ENCODE measurements around the gene PRPSAP2.
"Not testable (repeated sequence)": the region's sequence is repeated elsewhere in the genome, so short reads cannot be mapped to it uniquely, and the experiment has no call there.

PRPSAP2 gene

DNA sequence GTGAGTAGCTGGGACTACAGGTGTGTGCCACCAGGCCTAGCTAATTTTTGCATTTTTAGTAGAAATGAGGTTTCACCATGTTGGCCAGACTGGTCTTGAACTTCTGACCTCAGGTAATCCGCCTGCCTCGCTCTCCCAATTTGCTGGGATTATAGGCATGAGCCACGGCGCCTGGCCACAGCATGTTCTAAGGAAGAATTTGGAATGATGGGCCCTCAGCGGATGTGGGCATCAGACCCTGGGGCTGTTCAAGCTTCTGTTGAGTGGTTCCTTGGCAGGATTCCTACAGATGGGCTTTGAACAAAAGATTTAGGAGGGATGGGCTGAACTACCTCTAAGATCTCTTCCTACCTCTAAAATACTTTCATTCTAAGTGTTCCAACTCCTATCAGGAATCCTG, 4.1 kb downstream of the PRPSAP2 start:
- DNase-seq (ENCODE audit: extremely low read depth, low read depth) = no peak
- TF ChIP-seq, protein P1, sequence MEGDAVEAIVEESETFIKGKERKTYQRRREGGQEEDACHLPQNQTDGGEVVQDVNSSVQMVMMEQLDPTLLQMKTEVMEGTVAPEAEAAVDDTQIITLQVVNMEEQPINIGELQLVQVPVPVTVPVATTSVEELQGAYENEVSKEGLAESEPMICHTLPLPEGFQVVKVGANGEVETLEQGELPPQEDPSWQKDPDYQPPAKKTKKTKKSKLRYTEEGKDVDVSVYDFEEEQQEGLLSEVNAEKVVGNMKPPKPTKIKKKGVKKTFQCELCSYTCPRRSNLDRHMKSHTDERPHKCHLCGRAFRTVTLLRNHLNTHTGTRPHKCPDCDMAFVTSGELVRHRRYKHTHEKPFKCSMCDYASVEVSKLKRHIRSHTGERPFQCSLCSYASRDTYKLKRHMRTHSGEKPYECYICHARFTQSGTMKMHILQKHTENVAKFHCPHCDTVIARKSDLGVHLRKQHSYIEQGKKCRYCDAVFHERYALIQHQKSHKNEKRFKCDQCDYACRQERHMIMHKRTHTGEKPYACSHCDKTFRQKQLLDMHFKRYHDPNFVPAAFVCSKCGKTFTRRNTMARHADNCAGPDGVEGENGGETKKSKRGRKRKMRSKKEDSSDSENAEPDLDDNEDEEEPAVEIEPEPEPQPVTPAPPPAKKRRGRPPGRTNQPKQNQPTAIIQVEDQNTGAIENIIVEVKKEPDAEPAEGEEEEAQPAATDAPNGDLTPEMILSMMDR (IDR thresholded peaks at IDR 0.05; ENCODE audit: low read depth, low read length, missing control alignments) = no peak
- no peak overlapping the region for H3K4me3 ChIP-seq (replicated peaks; ENCODE audit: low read depth, low read length)

DNA sequence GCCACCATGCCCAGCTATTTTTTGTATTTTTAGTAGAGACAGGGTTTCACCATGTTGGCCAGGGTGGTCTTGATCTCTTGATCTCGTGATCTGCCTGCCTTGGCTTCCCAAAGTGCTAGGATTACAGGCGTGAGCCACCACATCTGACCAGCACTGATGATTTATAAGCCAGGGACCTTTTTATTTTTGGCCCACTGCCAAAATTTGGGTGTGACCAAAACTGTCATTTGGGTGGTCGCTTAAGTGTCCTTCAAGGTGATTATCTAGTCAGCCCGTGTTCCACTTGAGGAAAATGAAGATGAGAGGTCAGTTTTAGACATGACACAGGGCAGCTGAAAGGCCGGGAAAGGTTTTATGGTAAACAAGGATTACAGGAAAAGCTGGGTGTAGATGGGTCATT, 7.1 kb downstream of the PRPSAP2 start:
- not testable (repeated sequence) for H3K4me3 ChIP-seq (replicated peaks; ENCODE audit: low read depth, low read length); DNase-seq (ENCODE audit: extremely low read depth, low read depth)

DNA sequence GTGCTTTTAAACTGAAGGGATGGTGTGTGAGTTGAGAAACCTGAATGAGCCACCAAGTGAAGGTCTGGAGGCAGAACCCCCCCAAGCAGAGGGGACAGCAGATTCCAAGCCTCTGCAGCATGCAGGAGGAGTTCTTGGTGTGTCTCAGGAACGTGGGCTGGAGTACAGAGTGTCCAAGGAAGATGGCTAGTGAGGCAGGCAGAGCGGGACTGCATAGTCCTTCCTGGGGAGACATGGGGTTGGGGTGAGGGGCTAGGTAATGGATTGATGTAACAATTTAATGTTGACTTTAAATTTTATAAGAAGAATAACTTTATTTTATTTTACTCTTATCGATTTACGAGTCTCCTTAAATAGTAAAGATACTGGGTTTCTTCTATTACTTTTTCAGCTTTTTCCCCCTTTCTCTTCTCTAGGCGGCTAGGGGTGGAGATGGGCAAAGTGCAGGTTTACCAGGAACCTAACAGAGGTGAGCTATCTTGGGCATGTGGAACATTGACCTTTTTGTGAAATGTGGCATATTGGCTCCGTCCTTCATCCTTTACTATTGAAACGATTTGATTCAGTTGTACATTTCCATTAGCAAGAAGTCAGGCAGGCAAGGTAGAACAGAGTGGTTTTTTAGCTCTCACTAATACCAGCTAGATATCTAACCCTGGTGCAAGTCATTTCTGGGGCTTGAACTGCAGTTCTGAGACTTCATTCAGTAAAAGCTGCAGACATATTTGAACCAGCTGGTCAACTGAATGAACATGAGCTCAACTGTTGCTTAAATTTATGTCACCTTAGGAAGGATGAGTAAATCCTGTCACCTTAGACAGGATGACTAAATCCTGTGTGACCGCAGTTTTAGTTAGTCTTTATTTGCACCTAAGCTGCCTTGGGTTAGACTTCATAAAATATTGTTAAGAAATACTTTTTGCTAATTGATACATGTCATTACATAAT, 9.2 kb downstream of the PRPSAP2 start:
- H3K4me3 ChIP-seq (replicated peaks; ENCODE audit: low read depth, low read length) = no peak overlapping the region
- no peak for DNase-seq (ENCODE audit: extremely low read depth, low read depth)
- TF ChIP-seq, protein P1 (IDR thresholded peaks at IDR 0.05; ENCODE audit: low read depth, low read length, missing control alignments) = no peak

DNA sequence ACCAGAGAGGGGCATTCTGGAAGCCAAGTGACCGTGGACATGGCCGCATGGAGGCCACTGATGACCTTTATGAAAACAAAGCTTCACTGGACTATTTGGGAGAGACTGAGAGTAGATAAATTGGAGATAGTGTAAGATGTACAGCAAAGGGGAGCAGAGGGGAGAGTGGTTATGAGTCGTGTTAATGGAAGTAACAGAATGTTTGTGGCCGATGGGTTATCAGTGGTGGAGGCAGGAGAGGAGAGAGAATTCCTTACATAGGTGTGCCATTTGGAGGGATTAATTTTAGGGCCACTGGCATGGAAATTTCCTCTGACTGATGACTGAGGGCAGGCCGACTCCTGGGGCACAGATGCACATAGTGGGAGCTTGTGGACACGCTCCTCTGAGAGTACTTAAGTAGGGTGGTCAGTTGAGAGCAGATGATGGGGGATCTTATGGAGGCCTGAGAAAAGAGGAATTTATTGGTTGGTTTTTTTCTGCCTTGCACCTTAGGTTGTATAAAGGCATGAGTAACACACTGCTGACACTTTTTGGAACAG, 19.2 kb downstream of the PRPSAP2 start:
- TF ChIP-seq, protein P1 (IDR thresholded peaks at IDR 0.05; ENCODE audit: low read depth, low read length, missing control alignments) = no peak
- no peak for DNase-seq (ENCODE audit: extremely low read depth, low read depth)
- H3K4me3 ChIP-seq (replicated peaks; ENCODE audit: low read depth, low read length) = no peak overlapping the region

DNA sequence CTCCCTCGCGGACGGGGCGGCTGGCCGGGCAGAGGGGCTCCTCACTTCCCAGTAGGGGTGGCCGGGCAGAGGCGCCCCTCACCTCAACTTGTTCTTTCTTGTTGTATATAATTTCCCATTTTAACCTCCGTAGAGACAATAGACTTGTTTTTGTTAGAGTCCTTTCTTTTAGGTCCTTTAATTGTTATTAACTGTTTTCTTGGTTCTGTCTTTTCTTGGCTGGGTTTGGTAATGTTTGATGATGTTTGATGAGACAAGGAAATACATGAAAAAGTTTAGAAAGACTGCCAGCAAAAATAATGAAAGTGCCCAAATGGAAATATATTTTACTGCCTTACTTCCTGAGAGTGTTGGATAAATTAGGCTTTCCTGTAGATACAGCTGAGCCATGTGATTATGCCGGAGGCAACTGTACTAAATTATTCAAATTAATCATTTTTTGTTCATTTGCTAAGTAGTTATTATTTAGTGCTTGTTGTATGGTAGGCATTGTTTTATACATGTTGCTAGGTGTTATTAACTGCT, 30.9 kb downstream of the PRPSAP2 start:
- H3K4me3 ChIP-seq (replicated peaks; ENCODE audit: low read depth, low read length) = no peak overlapping the region
- TF ChIP-seq, protein P1 (IDR thresholded peaks at IDR 0.05; ENCODE audit: low read depth, low read length, missing control alignments) = no peak
- DNase-seq (ENCODE audit: extremely low read depth, low read depth) = no peak

DNA sequence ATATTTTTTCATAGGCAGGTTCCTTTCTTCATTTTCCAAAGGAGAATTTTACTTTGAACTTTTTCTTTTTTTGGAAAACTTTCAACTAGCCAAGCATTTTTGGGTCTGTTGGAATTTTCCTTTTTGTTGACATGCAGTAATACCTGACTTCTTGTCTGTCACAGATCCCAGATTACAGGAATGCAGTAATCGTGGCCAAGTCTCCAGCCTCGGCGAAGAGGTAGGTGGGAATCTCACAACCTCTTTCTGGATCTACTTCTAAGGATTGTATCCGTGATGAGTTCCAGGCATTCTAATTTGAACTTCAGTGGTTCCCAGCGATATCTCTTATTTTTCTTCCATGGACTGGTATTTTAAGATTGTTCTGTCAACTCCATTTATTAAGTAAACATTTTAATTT, 31.7 kb downstream of the PRPSAP2 start:
- no peak for DNase-seq (ENCODE audit: extremely low read depth, low read depth)

DNA sequence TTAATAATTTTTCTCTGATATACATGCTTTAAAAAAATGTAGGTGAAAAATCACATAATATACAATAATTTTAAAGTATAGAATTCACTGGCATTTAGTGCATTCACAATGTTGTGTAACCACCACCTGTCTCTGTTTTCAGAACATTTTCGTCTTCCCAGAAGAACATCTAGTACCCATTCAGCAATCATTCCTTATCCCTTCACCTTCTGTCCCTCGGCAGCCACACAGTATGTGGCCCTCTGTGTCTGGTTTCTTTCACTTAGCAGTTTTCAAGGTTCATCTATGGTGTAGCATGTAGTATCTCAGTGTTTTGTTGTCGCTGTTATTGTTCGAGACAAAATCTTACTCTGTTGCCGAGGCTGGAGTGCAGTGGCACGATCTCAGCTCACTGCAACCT, 33.6 kb downstream of the PRPSAP2 start:
- TF ChIP-seq, protein P1 (IDR thresholded peaks at IDR 0.05; ENCODE audit: low read depth, low read length, missing control alignments) = no peak
- no peak for DNase-seq (ENCODE audit: extremely low read depth, low read depth)
- H3K4me3 ChIP-seq (replicated peaks; ENCODE audit: low read depth, low read length) = no peak overlapping the region

More for the DNA sequence above, 31.7 kb downstream of the PRPSAP2 start:
- TF ChIP-seq, protein P1 (IDR thresholded peaks at IDR 0.05; ENCODE audit: low read depth, low read length, missing control alignments) = no peak
- H3K4me3 ChIP-seq (replicated peaks; ENCODE audit: low read depth, low read length) = no peak overlapping the region
